HepG2 (cell line): ENCODE results near the gene TPI1.

Experiments used
- ESRRA ChIP-seq: sonication (generic); formaldehyde crosslinking; IDR thresholded peaks from 2 replicates; pipeline ENCODE4 v1.5.1; 2020; ENCODE audit warnings: mild to moderate bottlenecking, low read depth, missing genetic modification reagents
- JUNB ChIP-seq: sonication (generic); formaldehyde crosslinking; IDR thresholded peaks from 2 replicates; pipeline ENCODE4 v1.8.0; 2022; ENCODE audit warnings: missing genetic modification reagents, mild to moderate bottlenecking, borderline replicate concordance
- KLF16 ChIP-seq, 2 experiments: sonication (generic) in 1 of 2; formaldehyde crosslinking in 1 of 2; IDR thresholded peaks; 2 replicates each; pipeline versions ENCODE4 v1.6.1 to v1.8.0; 2016 to 2023; ENCODE audit warnings: missing genetic modification reagents in 2 of 2, missing compliant biosample characterization in 1 of 2
- SETDB1 ChIP-seq: sonication (generic); formaldehyde crosslinking; IDR thresholded peaks from 2 replicates; pipeline ENCODE4 v1.5.1; 2020; ENCODE audit warnings: missing genetic modification reagents, mild to moderate bottlenecking, borderline replicate concordance
- USF2 ChIP-seq, 2 experiments: sonication (generic) in 1 of 2; formaldehyde crosslinking in 1 of 2; IDR thresholded peaks; 2 replicates each; pipeline versions ENCODE4 v1.5.1 to v1.6.1; 2011 to 2020; ENCODE audit warnings: borderline replicate concordance in 1 of 2, low read depth in 1 of 2, low read length in 1 of 2, mild to moderate bottlenecking in 1 of 2, missing genetic modification reagents in 1 of 2, moderate library complexity in 1 of 2
- ZBTB14 ChIP-seq: sonication (generic); formaldehyde crosslinking; IDR thresholded peaks from 2 replicates; pipeline ENCODE4 v1.4.0; 2020; ENCODE audit warnings: missing genetic modification reagents

GRCh38 chr12:6863033-6863432, 4.3 kb upstream of the TPI1 start:
- TF ChIP-seq USF2 (IDR thresholded peaks at IDR 0.05; ENCODE audit: low read depth, low read length): no peak
- no peak for TF ChIP-seq USF2 (CRISPR knock-in tag; IDR thresholded peaks at IDR 0.05; ENCODE audit: borderline replicate concordance)
- TF ChIP-seq ZBTB14 (CRISPR knock-in tag): no peak
- no peak for TF ChIP-seq SETDB1 (CRISPR knock-in tag)
- TF ChIP-seq KLF16 (CRISPR knock-in tag; IDR thresholded peaks at IDR 0.05): no peak
- no peak for TF ChIP-seq JUNB (CRISPR knock-in tag)
- TF ChIP-seq ESRRA (CRISPR knock-in tag): no peak
